Suppressor macrophage (primary cell): ENCODE measurements around the gene NRP1.

ENCODE experiments used
- DNase-seq, 4 experiments: peaks; one replicate each; pipeline ENCODE4 v3.0.0-alpha.2; 2020 to 2022

The NRP1 gene

GRCh38 chr10:33260403-33261149 is 73.9 kb downstream of the NRP1 start:
- no peak for DNase-seq

GRCh38 chr10:33258967-33259366 is 75.5 kb downstream of the NRP1 start:
- DNase-seq = no peak

- DNase-seq = no peak
Observed at GRCh38 chr10:33257439-33258080, 76.9 kb downstream of the NRP1 start.

- DNase-seq = no peak
Observed at GRCh38 chr10:33256458-33256857, 78.0 kb downstream of the NRP1 start.

- DNase-seq = no peak
Observed at GRCh38 chr10:33254556-33255160, 79.8 kb downstream of the NRP1 start.

GRCh38 chr10:33253411-33253810 is 81.1 kb downstream of the NRP1 start:
- no peak for DNase-seq

GRCh38 chr10:33252794-33253203 is 81.7 kb downstream of the NRP1 start:
- DNase-seq = no peak

GRCh38 chr10:33252324-33252723 is 82.1 kb downstream of the NRP1 start:
- DNase-seq = no peak

GRCh38 chr10:33249659-33250345 is 84.7 kb downstream of the NRP1 start:
- no peak for DNase-seq

GRCh38 chr10:33249137-33249536 is 85.3 kb downstream of the NRP1 start:
- no peak for DNase-seq

- peak; percentile 36 to 78 (median 50) for DNase-seq
Observed at GRCh38 chr10:33248638-33249037, 85.8 kb downstream of the NRP1 start.

GRCh38 chr10:33247221-33247922 is 87.1 kb downstream of the NRP1 start:
- peak; percentile 49 to 65 (median 50) for DNase-seq

- DNase-seq = no peak
Observed at GRCh38 chr10:33245343-33245742, 89.1 kb downstream of the NRP1 start.

- no peak for DNase-seq
Observed at GRCh38 chr10:33244354-33244967, 90.0 kb downstream of the NRP1 start.

GRCh38 chr10:33243703-33244102 is 90.8 kb downstream of the NRP1 start:
- no peak for DNase-seq

- no peak for DNase-seq
Observed at GRCh38 chr10:33242931-33243330, 91.5 kb downstream of the NRP1 start.

- DNase-seq = no peak
Observed at GRCh38 chr10:33241351-33241750, 93.1 kb downstream of the NRP1 start.

GRCh38 chr10:33240931-33241330 is 93.5 kb downstream of the NRP1 start:
- DNase-seq = peak in 2 of 4 experiments; percentile 18 to 24

- no peak for DNase-seq
Observed at GRCh38 chr10:33240258-33240657, 94.2 kb downstream of the NRP1 start.

- DNase-seq = no peak
Observed at GRCh38 chr10:33239257-33239656, 95.2 kb downstream of the NRP1 start.

GRCh38 chr10:33238643-33239042 is 95.8 kb downstream of the NRP1 start:
- no peak for DNase-seq
